ENCODE data around the gene S100P. TPM values are rescaled to one million over a fixed set of nuclear protein-coding genes. Genes with fewer than 3 reads are reported as not detected.

The S100P gene
- total and polyA plus RNA-seq, 2 donors (not counting 1 experiment from before 2014, with no cell fraction given), result 0.07 TPM; not detected in 1

- no peak overlapping the region for H3K4me3 Mint-ChIP-seq
- Histone ChIP-seq H3K4me2 (replicated peaks; ENCODE audit: low read depth, low read length, poor library complexity, severe bottlenecking) (no peak overlapping the region), H3K36me3 (replicated peaks in 1 of 2; ENCODE audit: control extremely low read depth in 1 of 2, control insufficient read depth in 1 of 2, extremely low read depth in 1 of 2, insufficient read depth in 2 of 2, low read length in 1 of 2) (no peaks in the 10 kb centered on the region), H3K4me3 (ENCODE audit: control extremely low read depth in 1 of 5, extremely low read depth in 1 of 5, insufficient read depth in 1 of 5, low read depth in 2 of 5, low read length in 4 of 5) (no peak overlapping the region), H2AFZ (ENCODE audit: insufficient read depth, low read depth, low read length, poor library complexity, severe bottlenecking) (no peak overlapping the region), H4K20me1 (ENCODE audit: control insufficient read depth, insufficient read depth, low read length, poor library complexity, severe bottlenecking) (no peaks in the 10 kb centered on the region), H3K27ac (ENCODE audit: low read length in 2 of 2) (no peak overlapping the region), H3K9me3 (ENCODE audit: control extremely low read depth in 1 of 3, control insufficient read depth in 2 of 3, insufficient read depth in 1 of 3, low read length in 2 of 3) (peaks cover 0 to 17% (median 0%) of the 10 kb centered on the region in 3 donors), H3K4me1 (ENCODE audit: control insufficient read depth in 2 of 2, insufficient read depth in 2 of 2, low read length in 2 of 2) (peaks cover 21% of the 10 kb centered on the region in 2 donors), H3K27me3 (replicated peaks in 1 of 4; ENCODE audit: control extremely low read depth in 1 of 4, control insufficient read depth in 3 of 4, insufficient read depth in 4 of 4, low read length in 3 of 4) (peaks cover 0 to 49% (median 22%) of the 10 kb centered on the region in 4 experiments), H3K79me2 (ENCODE audit: control insufficient read depth, insufficient read depth, low read length) (no peaks in the 10 kb centered on the region), H3K9ac (ENCODE audit: low read length) (no peak overlapping the region)
- DNase-seq (no peak), ATAC-seq (ENCODE audit: low read depth) (no peak)
- H3K4me1 Mint-ChIP-seq, result peaks cover 2% of the 10 kb centered on the region
- intact Hi-C loops (cut with micrococcal nuclease), result no loop called here
- H3K9me3 Mint-ChIP-seq (ENCODE audit: insufficient read depth), result no peaks in the 10 kb centered on the region
- no peak for TF ChIP-seq EZH2 (IDR thresholded peaks at IDR 0.05; ENCODE audit: borderline replicate concordance, insufficient read depth, low read depth, low read length, poor library complexity, severe bottlenecking)
- TF ChIP-seq, protein P1, sequence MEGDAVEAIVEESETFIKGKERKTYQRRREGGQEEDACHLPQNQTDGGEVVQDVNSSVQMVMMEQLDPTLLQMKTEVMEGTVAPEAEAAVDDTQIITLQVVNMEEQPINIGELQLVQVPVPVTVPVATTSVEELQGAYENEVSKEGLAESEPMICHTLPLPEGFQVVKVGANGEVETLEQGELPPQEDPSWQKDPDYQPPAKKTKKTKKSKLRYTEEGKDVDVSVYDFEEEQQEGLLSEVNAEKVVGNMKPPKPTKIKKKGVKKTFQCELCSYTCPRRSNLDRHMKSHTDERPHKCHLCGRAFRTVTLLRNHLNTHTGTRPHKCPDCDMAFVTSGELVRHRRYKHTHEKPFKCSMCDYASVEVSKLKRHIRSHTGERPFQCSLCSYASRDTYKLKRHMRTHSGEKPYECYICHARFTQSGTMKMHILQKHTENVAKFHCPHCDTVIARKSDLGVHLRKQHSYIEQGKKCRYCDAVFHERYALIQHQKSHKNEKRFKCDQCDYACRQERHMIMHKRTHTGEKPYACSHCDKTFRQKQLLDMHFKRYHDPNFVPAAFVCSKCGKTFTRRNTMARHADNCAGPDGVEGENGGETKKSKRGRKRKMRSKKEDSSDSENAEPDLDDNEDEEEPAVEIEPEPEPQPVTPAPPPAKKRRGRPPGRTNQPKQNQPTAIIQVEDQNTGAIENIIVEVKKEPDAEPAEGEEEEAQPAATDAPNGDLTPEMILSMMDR (IDR thresholded peaks at IDR 0.05), result no peak
- ChIA-PET POLR2A (interaction anchor here (1.1 kb wide), 1 partner anchor 15 kb away, joined by 3 read pairs; no protein-coding TSS in a partner anchor), CTCF (interaction anchor here (0.7 to 1.0 kb wide), 2 partner anchors 14 to 214 kb away, joined by 3 read pairs; a partner anchor contains a TSS)
- peaks cover 31% of the 10 kb centered on the region for H3K27me3 Mint-ChIP-seq
- H3K27ac Mint-ChIP-seq, result no peak overlapping the region
- WGBS (ENCODE audit: insufficient coverage), result 100% methylated on average over 2 of the region's 2 CpGs
These were observed 33.8 kb upstream of the S100P start for GRCh38 chr4:6659897-6660296.

DNA sequence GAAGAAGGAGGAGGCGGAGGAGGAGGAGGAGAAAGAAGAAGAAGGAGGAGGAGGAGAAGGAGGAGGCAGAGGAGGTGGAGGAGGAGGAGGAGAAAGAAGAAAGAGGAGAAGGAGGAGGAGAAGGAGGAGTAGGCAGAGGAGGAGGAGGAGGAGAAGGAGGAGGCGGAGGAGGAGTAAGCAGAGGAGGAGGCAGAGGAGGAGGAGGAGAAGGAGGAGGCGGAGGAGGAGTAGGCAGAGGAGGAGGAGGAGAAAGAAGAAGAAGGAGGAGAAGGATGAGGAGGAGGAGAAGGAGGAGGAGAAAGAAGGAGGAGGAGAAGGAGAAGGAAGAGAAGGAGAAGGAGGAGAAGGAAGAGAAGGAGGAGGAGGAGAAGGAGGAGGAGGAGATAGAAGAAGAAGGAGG lies 33.2 kb upstream of the S100P start:
- Histone ChIP-seq H3K36me3 (replicated peaks in 1 of 2; ENCODE audit: control extremely low read depth in 1 of 2, control insufficient read depth in 1 of 2, extremely low read depth in 1 of 2, insufficient read depth in 2 of 2, low read length in 1 of 2) (no peaks in the 10 kb centered on the region), H2AFZ (ENCODE audit: insufficient read depth, low read depth, low read length, poor library complexity, severe bottlenecking) (no peak overlapping the region), H3K27ac (ENCODE audit: low read length in 2 of 2) (no peak overlapping the region), H3K4me2 (replicated peaks; ENCODE audit: low read depth, low read length, poor library complexity, severe bottlenecking) (no peak overlapping the region), H3K79me2 (ENCODE audit: control insufficient read depth, insufficient read depth, low read length) (no peaks in the 10 kb centered on the region), H3K9ac (ENCODE audit: low read length) (no peak overlapping the region), H3K4me3 (ENCODE audit: control extremely low read depth in 1 of 5, extremely low read depth in 1 of 5, insufficient read depth in 1 of 5, low read depth in 2 of 5, low read length in 4 of 5) (no peak overlapping the region), H3K27me3 (replicated peaks in 1 of 4; ENCODE audit: control extremely low read depth in 1 of 4, control insufficient read depth in 3 of 4, insufficient read depth in 4 of 4, low read length in 3 of 4) (peaks cover 0 to 55% (median 25%) of the 10 kb centered on the region in 4 experiments), H4K20me1 (ENCODE audit: control insufficient read depth, insufficient read depth, low read length, poor library complexity, severe bottlenecking) (no peaks in the 10 kb centered on the region), H3K9me3 (ENCODE audit: control extremely low read depth in 1 of 3, control insufficient read depth in 2 of 3, insufficient read depth in 1 of 3, low read length in 2 of 3) (peaks cover 0 to 17% (median 0%) of the 10 kb centered on the region in 3 donors), H3K4me1 (ENCODE audit: control insufficient read depth in 2 of 2, insufficient read depth in 2 of 2, low read length in 2 of 2) (peaks cover 21 to 25% of the 10 kb centered on the region in 2 donors)
- intact Hi-C loops (cut with micrococcal nuclease), result no loop called here
- TF ChIP-seq, protein P1 (IDR thresholded peaks at IDR 0.05), result no peak
- TF ChIP-seq EZH2 (IDR thresholded peaks at IDR 0.05; ENCODE audit: borderline replicate concordance, insufficient read depth, low read depth, low read length, poor library complexity, severe bottlenecking), result no peak
- 94% methylated on average over 3 of the region's 3 CpGs for WGBS (ENCODE audit: insufficient coverage)
- no peaks in the 10 kb centered on the region for H3K9me3 Mint-ChIP-seq (ENCODE audit: insufficient read depth)
- H3K4me1 Mint-ChIP-seq, result peaks cover 2% of the 10 kb centered on the region
- POLR2A ChIA-PET, result interaction anchor here (1.1 kb wide), 1 partner anchor 14 kb away, joined by 3 read pairs; no protein-coding TSS in a partner anchor
- DNase-seq (no peak), ATAC-seq (ENCODE audit: low read depth) (no peak)
- CTCF ChIA-PET, result interaction anchor here (0.7 kb wide), 1 partner anchor 13 kb away, joined by 3 read pairs; a partner anchor contains a TSS
- peaks cover 31% of the 10 kb centered on the region for H3K27me3 Mint-ChIP-seq
- H3K4me3 Mint-ChIP-seq, result no peak overlapping the region
- H3K27ac Mint-ChIP-seq, result no peak overlapping the region

All from B cell (primary cell).